SK-N-SH treated with all-trans-retinoic acid at 6 μM for 48 hours (cell line): ENCODE measurements around the gene CUL5.
"Not testable (repeated sequence)": the region's sequence is repeated elsewhere in the genome, so short reads cannot be mapped to it uniquely, and the experiment has no call there.

Source experiments
- ARNTL ChIP-seq: fragments of 450-650 bp; formaldehyde crosslinking; IDR thresholded peaks from 2 replicates; pipeline ENCODE4 v1.5.0; 2020; ENCODE audit warnings: low read depth, mild to moderate bottlenecking, moderate library complexity, borderline replicate concordance
- BACH2 ChIP-seq: fragments of 250-450 bp; sonication (Bioruptor Pico); IDR thresholded peaks from 2 replicates; pipeline ENCODE4 v1.9.0; 2021; ENCODE audit warnings: mild to moderate bottlenecking, borderline replicate concordance
- ESRRG ChIP-seq: fragments of 250-450 bp; sonication (Bioruptor Pico); IDR thresholded peaks from 2 replicates; pipeline ENCODE4 v1.6.1; 2021; ENCODE audit warnings: mild to moderate bottlenecking
- PATZ1 ChIP-seq: fragments of 250-450 bp; sonication (Bioruptor Pico); IDR thresholded peaks from 2 replicates; pipeline ENCODE4 v1.8.0; 2020; ENCODE audit warnings: mild to moderate bottlenecking, moderate library complexity, borderline replicate concordance
- SNAI2 ChIP-seq: fragments of 250-450 bp; sonication (Bioruptor Pico); IDR thresholded peaks from 2 replicates; pipeline ENCODE4 v1.5.0; 2020; ENCODE audit warnings: mild to moderate bottlenecking, moderate library complexity
- TCF4 ChIP-seq: fragments of 250-450 bp; sonication (Bioruptor Pico); IDR thresholded peaks from 2 replicates; pipeline ENCODE4 v1.8.0; 2021; ENCODE audit warnings: mild to moderate bottlenecking, moderate library complexity, borderline replicate concordance
- TSHZ2 ChIP-seq: fragments of 250-450 bp; sonication (Bioruptor Pico); IDR thresholded peaks from 2 replicates; pipeline ENCODE4 v1.5.0; 2020; ENCODE audit warnings: mild to moderate bottlenecking, moderate library complexity
- ZFP30 ChIP-seq: fragments of 450-650 bp; formaldehyde crosslinking; IDR thresholded peaks from 2 replicates; pipeline ENCODE4 v1.5.0; 2022; ENCODE audit warnings: mild to moderate bottlenecking, moderate library complexity
- ZNF565 ChIP-seq: fragments of 450-650 bp; formaldehyde crosslinking; conservative IDR thresholded peaks from 2 replicates; pipeline ENCODE4 v1.5.0; 2020; ENCODE audit warnings: low read depth, mild to moderate bottlenecking, moderate library complexity
- ZNF70 ChIP-seq: fragments of 450-650 bp; formaldehyde crosslinking; IDR thresholded peaks from 2 replicates; pipeline ENCODE4 v1.5.0; 2020; ENCODE audit warnings: mild to moderate bottlenecking, moderate library complexity
- ZNF8 ChIP-seq: fragments of 450-650 bp; formaldehyde crosslinking; IDR thresholded peaks from 2 replicates; pipeline ENCODE4 v1.5.0; 2020; ENCODE audit warnings: mild to moderate bottlenecking, moderate library complexity

GRCh38 chr11:108132993-108133538, 124.4 kb downstream of the CUL5 start:
- TF ChIP-seq ZNF565 (CRISPR knock-in tag); ESRRG (CRISPR knock-in tag); ZNF70 (CRISPR knock-in tag); PATZ1 (CRISPR knock-in tag); SNAI2 (CRISPR knock-in tag); TSHZ2; ARNTL (CRISPR knock-in tag); BACH2 (CRISPR knock-in tag); ZFP30 (CRISPR knock-in tag); TCF4 (CRISPR knock-in tag); ZNF8: not testable (repeated sequence)
